ENCODE results near the gene IL13RA2.

DNA sequence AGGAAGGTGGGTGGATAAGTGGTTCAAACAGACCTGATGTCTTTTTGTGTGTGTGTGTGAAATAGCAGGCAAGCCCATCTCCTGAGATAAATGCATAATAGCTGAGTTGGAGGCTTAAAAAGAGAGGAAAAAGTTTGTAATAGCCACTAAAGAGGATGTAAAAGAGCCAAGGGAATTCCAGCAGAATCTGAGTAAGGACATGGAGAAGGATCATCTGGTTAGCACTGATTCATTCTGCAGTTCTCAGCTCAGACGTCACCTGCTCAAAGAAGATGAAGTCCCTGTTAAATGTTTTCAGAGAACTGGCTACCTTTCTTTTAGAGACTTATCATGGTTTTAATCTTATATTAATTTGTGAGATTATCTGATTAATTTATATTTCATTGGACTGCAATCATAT is 21.0 kb upstream of the IL13RA2 start:
- TF ChIP-seq CTCF (IDR thresholded peaks at IDR 0.05) (no peak), POLR2A (IDR thresholded peaks at IDR 0.05) (no peak)
